GM12878 (cell line): ENCODE data around the gene FAM199X. TPM values are rescaled to one million over a fixed set of nuclear protein-coding genes. Genes with fewer than 3 reads are reported as not detected.
A peak's percentile ranks its signal among the peaks of the same experiment; 100 is the strongest.

ENCODE experiments used
- ATAC-seq: fragments of 200-7000 bp; cut with Tn5 transposase; 3 replicates; pipeline ENCODE4 v1.9.1; 2020; ENCODE audit warnings: mild to moderate bottlenecking, moderate library complexity
- Bru-seq: library from RNA; stranded (reverse); fragments of 400-500 nt; gene quantifications from one replicate; lab custom pipeline; 2021; lab: Mats Ljungman, UMichigan
- BruChase-seq, 2 experiments: library from RNA; stranded (reverse); fragments of 400-500 nt; gene quantifications; one replicate each; lab custom pipeline; 2021; lab: Mats Ljungman, UMichigan
- BruUV-seq: library from RNA; stranded (reverse); fragments of 400-500 nt; replicated peaks from 2 replicates; lab custom pipeline; 2021; lab: Mats Ljungman, UMichigan
- CTCF ChIA-PET: fragments of 300-600 bp; sonication (Branson Sonifier 250); formaldehyde crosslinking; extraction: SDS; loops from one replicate; lab custom pipeline; 2021; ENCODE audit warnings: inconsistent platforms; lab: Yijun Ruan, JAX
- POLR2A ChIA-PET: fragments of 350-600 bp; formaldehyde crosslinking; extraction: SDS; loops from one replicate; lab custom pipeline; 2021; ENCODE audit warnings: inconsistent platforms; lab: Charles Lee
- RAD21 ChIA-PET: fragments of 300-600 bp; sonication (Branson Sonifier 250); formaldehyde crosslinking; loops from one replicate; lab custom pipeline; 2023; ENCODE audit warnings: antibody characterized with exemption; ENCODE audit not compliant: unreplicated experiment; lab: Charles Lee
- SMC1A ChIA-PET: fragments of 300-600 bp; sonication (Branson Sonifier 250); formaldehyde crosslinking; loops from one replicate; lab custom pipeline; 2023; ENCODE audit not compliant: unreplicated experiment, uncharacterized antibody; lab: Charles Lee
- DNase-seq: peaks from one replicate; pipeline ENCODE4 v3.0.0-alpha.2; 2011; ENCODE audit warnings: low read depth, low spot score
- FAIRE-seq: peaks from 3 replicates; lab custom pipeline; 2011; peaks lifted over from hg19 to GRCh38; lab: Jason Lieb, UNC
- H2AFZ ChIP-seq: 2 replicates; pipeline ENCODE4 v1.6.0; 2011; ENCODE audit warnings: low read depth, low read length, control low read depth; ENCODE audit not compliant: control insufficient read depth
- H3K27ac ChIP-seq: 2 replicates; pipeline ENCODE4 v1.5.1; 2011; ENCODE audit warnings: control low read depth; ENCODE audit not compliant: control insufficient read depth, insufficient read depth
- H3K27me3 ChIP-seq, 2 experiments: replicated peaks in 1 of 2; 2 replicates each; pipeline versions ENCODE4 v1.6.0 to v1.6.1; 2011; ENCODE audit warnings: low read length in 1 of 2; ENCODE audit not compliant: control insufficient read depth in 2 of 2, insufficient read depth in 2 of 2
- H3K36me3 ChIP-seq, 2 experiments: 2 replicates each; pipeline ENCODE4 v1.5.1; 2011; ENCODE audit warnings: low read length in 1 of 2; ENCODE audit not compliant: control insufficient read depth in 2 of 2, insufficient read depth in 2 of 2
- H3K4me1 ChIP-seq: 2 replicates; pipeline ENCODE4 v1.6.1; 2011; ENCODE audit warnings: mild to moderate bottlenecking, low read length, moderate library complexity, mixed read lengths; ENCODE audit not compliant: control insufficient read depth, insufficient read depth
- H3K4me2 ChIP-seq: 2 replicates; pipeline ENCODE4 v1.6.0; 2011; ENCODE audit warnings: control low read depth; ENCODE audit not compliant: control insufficient read depth, insufficient read depth
- H3K4me3 ChIP-seq: fragments of 200-600 bp; sonication (generic); 2 replicates; pipeline ENCODE4 v1.5.1; 2016
- H3K79me2 ChIP-seq: 2 replicates; pipeline ENCODE4 v1.6.0; 2011; ENCODE audit warnings: low read length; ENCODE audit not compliant: control insufficient read depth, insufficient read depth
- H3K9ac ChIP-seq: 2 replicates; pipeline ENCODE4 v1.8.0; 2011; ENCODE audit warnings: low read length, control low read depth, mixed read lengths; ENCODE audit not compliant: control insufficient read depth, insufficient read depth
- H3K9me3 ChIP-seq: replicated peaks from 3 replicates; pipeline ENCODE4 v1.5.1; 2011; ENCODE audit warnings: mild to moderate bottlenecking, low read length; ENCODE audit not compliant: control insufficient read depth, insufficient read depth
- H4K20me1 ChIP-seq: 2 replicates; pipeline ENCODE4 v1.6.0; 2011; ENCODE audit not compliant: control insufficient read depth, insufficient read depth
- CREM ChIP-seq: IDR thresholded peaks from 2 replicates; pipeline ENCODE4 v1.6.1; 2014; ENCODE audit warnings: antibody characterized with exemption, low read depth
- FOXK2 ChIP-seq: fragments of 450-650 bp; IDR thresholded peaks from 2 replicates; pipeline ENCODE4 v1.6.1; 2017; ENCODE audit warnings: mild to moderate bottlenecking, moderate library complexity
- HCFC1 ChIP-seq: fragments of 150-350 bp; IDR thresholded peaks from 2 replicates; pipeline ENCODE4 v1.6.1; 2014; ENCODE audit warnings: low read length
- MEF2A ChIP-seq: IDR thresholded peaks from 2 replicates; pipeline ENCODE4 v1.6.1; 2011; ENCODE audit warnings: low read depth, mild to moderate bottlenecking, low read length, moderate library complexity; ENCODE audit not compliant: insufficient read depth
- POLR2AphosphoS2 ChIP-seq: IDR thresholded peaks from 2 replicates; pipeline ENCODE4 v1.6.1; 2011; ENCODE audit warnings: low read depth, mild to moderate bottlenecking, low read length, improper control_type of control experiment, moderate library complexity
- SIX5 ChIP-seq: IDR thresholded peaks from 2 replicates; pipeline ENCODE4 v1.6.1; 2011; ENCODE audit warnings: mild to moderate bottlenecking, low read depth, low read length, moderate library complexity; ENCODE audit not compliant: severe bottlenecking
- STAT1 ChIP-seq: fragments of 450-650 bp; conservative IDR thresholded peaks from 2 replicates; pipeline ENCODE4 v1.6.1; 2014; ENCODE audit warnings: antibody characterized with exemption, mild to moderate bottlenecking
- ZSCAN29 ChIP-seq: fragments of 450-650 bp; IDR thresholded peaks from 2 replicates; pipeline ENCODE4 v1.6.1; 2017; ENCODE audit warnings: mild to moderate bottlenecking, moderate library complexity
- WGBS: methylation state at CpG from one replicate; pipeline ENCODE4 v1.1.6; 2016; ENCODE audit warnings: low lambda C conversion rate; ENCODE audit not compliant: insufficient replicate concordance, insufficient coverage; ENCODE audit errors: missing lambda C conversion rate; 5-methylcytosine and 5-hydroxymethylcytosine counted together
- in situ Hi-C: fragments of 300-500 bp; cut with MboI; formaldehyde crosslinking; loops from 9 replicates; pipeline ENCODE4 v1.14.3; 2018; ENCODE audit warnings: mixed read lengths
- intact Hi-C: fragments of 100-400 bp; cut with micrococcal nuclease; formaldehyde crosslinking; loops from one replicate; pipeline ENCODE4 v1.14.2; 2022; ENCODE audit not compliant: unreplicated experiment
- long read RNA-seq, 2 experiments: library from polyadenylated mRNA; unstranded; transcript quantifications; one replicate each; pipeline ENCODE4 v2.0.0, GENCODE V29; 2019 to 2020
- polyA minus RNA-seq, 3 experiments: library from RNA; depleted of rRNA, polyadenylated mRNA; stranded (reverse); fragments of >200 nt; gene quantifications; 2 replicates each; pipeline ENCODE4 v1.2.3, GENCODE V29; 2011
- polyA plus RNA-seq, 11 experiments: library from polyadenylated mRNA; depleted of rRNA in 4 of 11; unstranded in 6 of 11; stranded (reverse) in 5 of 11; fragments of >200 nt; fragmentation: Nextera tagmentation in 4 of 11; fragmentation: Illumina TruSeq in 1 of 11; extraction: Ambion mirVana in 4 of 11; extraction: Trizol in 1 of 11; gene quantifications; 1 replicate in 1 of 11; 2 replicates in 10 of 11; pipeline versions ENCODE4 v1.2.1 to v1.2.3, GENCODE V29; 2011 to 2016; ENCODE audit warnings: inconsistent platforms in 2 of 11, missing spikeins in 2 of 11, low read depth in 1 of 11
- total RNA-seq, 4 experiments: library from RNA; depleted of rRNA in 3 of 4; stranded (reverse); fragments of >200 nt in 3 of 4; fragmentation: Illumina TruSeq in 1 of 4; extraction: Trizol in 1 of 4; gene quantifications; 2 replicates each; pipeline versions ENCODE4 v1.2.1 to v1.2.3, GENCODE V29; 2013 to 2021
- TF ChIP-seq, protein P1 (sequence below): fragments of 450-650 bp; formaldehyde crosslinking; IDR thresholded peaks from 2 replicates; pipeline ENCODE4 v1.5.0; 2022; ENCODE audit warnings: mild to moderate bottlenecking, missing genetic modification characterization
- TF ChIP-seq, protein P2 (sequence below): fragments of 450-650 bp; IDR thresholded peaks from 2 replicates; pipeline ENCODE4 v1.6.1; 2014; ENCODE audit warnings: mild to moderate bottlenecking

The FAM199X gene
- total RNA-seq (2013; cell fraction: nucleolus; rRNA removed) = 30.2 and 30.8 TPM in 2 replicates
- total RNA-seq (2014; rRNA removed) (9.3 and 12.6 TPM in 2 replicates), total RNA-seq (2014; rRNA removed; fragmentation: Illumina TruSeq; extraction: Trizol) (9.1 and 9.4 TPM in 2 replicates), total RNA-seq (2021) (9.6 and 9.9 TPM in 2 replicates), polyA plus RNA-seq (2011; rRNA removed) (8.9 and 14.8 TPM in 2 replicates), polyA plus RNA-seq (2014; fragmentation: Illumina TruSeq; extraction: Trizol) (8.6 and 10.4 TPM in 2 replicates), polyA plus RNA-seq (2014; fragmentation: Nextera tagmentation; extraction: Ambion mirVana) (1 to 10 TPM; 2.4 to 2.7 TPM), polyA plus RNA-seq (2014; rRNA removed) (5.9 and 7.3 TPM in 2 replicates), polyA plus RNA-seq (2016; fragmentation: Nextera tagmentation; extraction: Ambion mirVana) (10 to 100 TPM in 1 of 2 experiments, 1 to 10 TPM in 1; 9.7 to 10.9 TPM), polyA minus RNA-seq (2011; rRNA and poly(A)+ RNA removed) (6.3 and 6.6 TPM in 2 replicates), Bru-seq, nascent RNA (percentile 83 among the genes with signal in this experiment), BruChase-seq, experiment 1, labeled RNA remaining after a 6-hour chase (percentile 93 among the genes with signal in this experiment), BruChase-seq, experiment 2, labeled RNA remaining after a 2-hour chase (percentile 94 among the genes with signal in this experiment)
- 2.8 TPM for polyA plus RNA-seq (2011; ENCODE audit: low read depth)
- polyA plus RNA-seq (2011; cell fraction: cytosol; rRNA removed) = 2.8 and 3.2 TPM in 2 replicates
- 6.5 and 6.8 TPM in 2 replicates for polyA plus RNA-seq (2011; cell fraction: nucleus; rRNA removed)
- polyA plus RNA-seq (2012) = 5.6 and 6.2 TPM in 2 replicates
- polyA minus RNA-seq (2011; cell fraction: cytosol; rRNA and poly(A)+ RNA removed) = 3.1 and 4.1 TPM in 2 replicates
- polyA minus RNA-seq (2011; cell fraction: nucleus; rRNA and poly(A)+ RNA removed) = 3.9 and 5.0 TPM in 2 replicates
- long read RNA-seq, experiment 1, full-length matches to known transcripts = 7 of 9 reads
- long read RNA-seq, experiment 1, partial matches to known transcripts = 0 of 9 reads
- long read RNA-seq, experiment 1, other reads (novel, unspliced or antisense) = 2 of 9 reads
- long read RNA-seq, experiment 2, partial matches to known transcripts = 2 of 11 reads
- long read RNA-seq, experiment 2, other reads (novel, unspliced or antisense) = 9 of 11 reads

DNA sequence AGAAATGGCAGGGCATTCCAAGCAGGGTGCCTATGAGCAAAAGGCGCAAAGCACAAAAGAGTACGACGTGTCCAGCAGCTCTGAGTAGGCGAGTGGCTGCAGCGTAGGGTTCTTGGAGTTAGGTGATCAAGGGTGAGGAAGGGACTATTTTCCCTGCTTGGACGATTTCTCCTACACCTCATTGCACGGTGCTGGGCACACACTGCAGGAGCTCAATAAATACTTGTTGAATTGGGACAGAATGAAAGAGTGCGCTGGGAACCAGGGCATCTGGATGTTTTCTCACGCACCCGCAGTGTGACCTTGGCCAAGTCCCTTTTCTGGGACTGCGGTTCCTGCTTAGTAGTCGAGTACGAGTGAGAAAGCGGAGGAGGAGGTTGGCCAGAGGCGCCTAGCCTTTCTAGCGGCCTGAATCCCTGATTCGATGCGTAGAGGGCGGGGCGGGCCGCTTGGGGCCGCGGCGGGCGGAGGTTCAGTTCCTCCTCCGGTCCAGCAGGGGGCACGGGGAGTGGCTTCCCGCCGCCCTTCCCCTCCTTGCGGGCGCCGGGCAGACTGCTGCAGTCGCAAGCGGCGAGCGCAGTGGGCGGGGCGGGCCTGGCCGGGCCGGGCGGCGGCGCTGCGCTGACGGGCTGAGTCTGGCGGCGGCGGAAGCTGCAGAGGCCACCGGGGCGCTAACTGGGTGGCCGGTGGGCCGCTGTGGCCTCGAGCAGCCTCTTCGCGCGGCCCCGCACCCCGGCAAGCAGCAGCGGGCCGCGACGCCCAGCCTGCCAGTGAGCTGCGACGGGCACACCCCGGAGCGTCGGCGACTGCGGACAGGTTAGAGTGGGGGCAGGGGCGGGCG is at the start of gene FAM199X:
Gene FAM199X (plus strand): TSS at position 560 of the 841 bp plus-strand sequence. CDS start 333 bp downstream, outside the sequence.
- H3K27ac ChIP-seq = peak within 1 kb of the TSS; percentile 70
- H3K4me2 ChIP-seq = peak within 1 kb of the TSS; percentile 64
- in situ Hi-C loops = no loop called here
- H3K27me3 ChIP-seq = no peaks in the 10 kb centered on the region
- 40% methylated on average over 47 of the region's 71 CpGs for WGBS
- SMC1A ChIA-PET = interaction anchor here (3.2 kb wide), 1 partner anchor 9 kb away, joined by 20 read pairs; the partner anchor contains the start of gene SLC25A53
- peaks cover 21% of the 10 kb centered on the region for H3K79me2 ChIP-seq
- no peaks in the 10 kb centered on the region; the same call in 2 of the 3 replicates for H3K9me3 ChIP-seq
- peak; percentile 33 for DNase-seq
- CTCF ChIA-PET = interaction anchor here (0.9 to 2.3 kb wide), 4 partner anchors 9 to 29 kb away, joined by 3 to 16 read pairs (median 8); partner anchors contain the start of gene SLC25A53
- intact Hi-C loops = loop anchor here (1.0 kb wide), 1 partner anchor 9 kb away; the partner anchor contains the start of gene SLC25A53
- no peaks in the 10 kb centered on the region for H3K36me3 ChIP-seq
- no peaks in the 10 kb centered on the region for H4K20me1 ChIP-seq
- H3K9ac ChIP-seq = peak within 1 kb of the TSS; percentile 69
- ATAC-seq = peak; percentile 95
- FAIRE-seq = no peak
- peaks cover 4% of the 10 kb centered on the region for H3K4me1 ChIP-seq
- BruUV-seq = no TSS peak
- peak within 1 kb of the TSS; percentile 90 for H2AFZ ChIP-seq
- RAD21 ChIA-PET = interaction anchor here (1.1 kb wide), 1 partner anchor 9 kb away, joined by 8 read pairs; the partner anchor contains the start of gene SLC25A53
- peak within 1 kb of the TSS; percentile 73 for H3K4me3 ChIP-seq
- POLR2A ChIA-PET = interaction anchor here (1.4 to 3.7 kb wide), 2 partner anchors 9 kb away, joined by 3 to 16 read pairs; partner anchors contain the start of gene SLC25A53
- no peak for TF ChIP-seq ZSCAN29
- TF ChIP-seq, protein P1, sequence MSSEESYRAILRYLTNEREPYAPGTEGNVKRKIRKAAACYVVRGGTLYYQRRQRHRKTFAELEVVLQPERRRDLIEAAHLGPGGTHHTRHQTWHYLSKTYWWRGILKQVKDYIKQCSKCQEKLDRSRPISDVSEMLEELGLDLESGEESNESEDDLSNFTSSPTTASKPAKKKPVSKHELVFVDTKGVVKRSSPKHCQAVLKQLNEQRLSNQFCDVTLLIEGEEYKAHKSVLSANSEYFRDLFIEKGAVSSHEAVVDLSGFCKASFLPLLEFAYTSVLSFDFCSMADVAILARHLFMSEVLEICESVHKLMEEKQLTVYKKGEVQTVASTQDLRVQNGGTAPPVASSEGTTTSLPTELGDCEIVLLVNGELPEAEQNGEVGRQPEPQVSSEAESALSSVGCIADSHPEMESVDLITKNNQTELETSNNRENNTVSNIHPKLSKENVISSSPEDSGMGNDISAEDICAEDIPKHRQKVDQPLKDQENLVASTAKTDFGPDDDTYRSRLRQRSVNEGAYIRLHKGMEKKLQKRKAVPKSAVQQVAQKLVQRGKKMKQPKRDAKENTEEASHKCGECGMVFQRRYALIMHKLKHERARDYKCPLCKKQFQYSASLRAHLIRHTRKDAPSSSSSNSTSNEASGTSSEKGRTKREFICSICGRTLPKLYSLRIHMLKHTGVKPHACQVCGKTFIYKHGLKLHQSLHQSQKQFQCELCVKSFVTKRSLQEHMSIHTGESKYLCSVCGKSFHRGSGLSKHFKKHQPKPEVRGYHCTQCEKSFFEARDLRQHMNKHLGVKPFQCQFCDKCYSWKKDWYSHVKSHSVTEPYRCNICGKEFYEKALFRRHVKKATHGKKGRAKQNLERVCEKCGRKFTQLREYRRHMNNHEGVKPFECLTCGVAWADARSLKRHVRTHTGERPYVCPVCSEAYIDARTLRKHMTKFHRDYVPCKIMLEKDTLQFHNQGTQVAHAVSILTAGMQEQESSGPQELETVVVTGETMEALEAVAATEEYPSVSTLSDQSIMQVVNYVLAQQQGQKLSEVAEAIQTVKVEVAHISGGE (CRISPR knock-in tag) = no peak
- 0 out of 2 replicates have a peak, but pooled peaks have one; percentile 9 for TF ChIP-seq CREM
- TF ChIP-seq HCFC1 = no peak
- TF ChIP-seq, protein P2, sequence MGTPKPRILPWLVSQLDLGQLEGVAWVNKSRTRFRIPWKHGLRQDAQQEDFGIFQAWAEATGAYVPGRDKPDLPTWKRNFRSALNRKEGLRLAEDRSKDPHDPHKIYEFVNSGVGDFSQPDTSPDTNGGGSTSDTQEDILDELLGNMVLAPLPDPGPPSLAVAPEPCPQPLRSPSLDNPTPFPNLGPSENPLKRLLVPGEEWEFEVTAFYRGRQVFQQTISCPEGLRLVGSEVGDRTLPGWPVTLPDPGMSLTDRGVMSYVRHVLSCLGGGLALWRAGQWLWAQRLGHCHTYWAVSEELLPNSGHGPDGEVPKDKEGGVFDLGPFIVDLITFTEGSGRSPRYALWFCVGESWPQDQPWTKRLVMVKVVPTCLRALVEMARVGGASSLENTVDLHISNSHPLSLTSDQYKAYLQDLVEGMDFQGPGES = no peak
- no peak for TF ChIP-seq POLR2AphosphoS2
- TF ChIP-seq STAT1 = no peak
- no peak for TF ChIP-seq MEF2A
- no peak for TF ChIP-seq SIX5
- TF ChIP-seq FOXK2 = no peak
